Pancreas (tissue), 10 donors: ENCODE results near the gene MAPK1IP1L. TPM values are rescaled to one million over a fixed set of nuclear protein-coding genes. Genes with fewer than 3 reads are reported as not detected.
A peak's percentile ranks its signal among the peaks of the same experiment; 100 is the strongest.

ENCODE experiments used
- ATAC-seq, 4 donors: fragments of 200-7000 bp; cut with Tn5 transposase; one replicate each; pipeline versions ENCODE4 v1.8.0 to v1.9.1; 2020; ENCODE audit warnings: mild to moderate bottlenecking in 4 of 4, moderate library complexity in 4 of 4
- DNase-seq, 6 donors: peaks; one replicate each; pipeline ENCODE4 v3.0.0-alpha.2; 2020
- FAIRE-seq: peaks from 2 replicates; lab custom pipeline; 2012; peaks lifted over from hg19 to GRCh38; lab: Jason Lieb, UNC
- H3K27ac ChIP-seq, 4 donors: fragments of 200-600 bp; sonication (generic); 1 replicate in 3 of 4; 2 replicates in 1 of 4; pipeline versions ENCODE4 v1.5.0 to v1.8.0; 2020
- H3K27me3 ChIP-seq, 4 donors: fragments of 200-600 bp; one replicate each; pipeline ENCODE4 v1.8.0; 2021
- H3K36me3 ChIP-seq, 3 donors: fragments of 200-600 bp; sonication (generic) in 1 of 3; one replicate each; pipeline versions ENCODE4 v1.5.0 to v1.8.0; 2020 to 2021
- H3K4me1 ChIP-seq, 3 donors: fragments of 200-600 bp; one replicate each; pipeline ENCODE4 v1.8.0; 2021
- H3K4me3 ChIP-seq, 4 donors: fragments of 200-600 bp; sonication (generic) in 2 of 4; one replicate each; pipeline versions ENCODE4 v1.5.0 to v1.8.0; 2020 to 2021
- H3K9me3 ChIP-seq, 4 donors: fragments of 200-600 bp; one replicate each; pipeline ENCODE4 v1.8.0; 2021
- CTCF ChIP-seq, 4 donors: fragments of 200-600 bp; sonication (generic) in 3 of 4; IDR thresholded peaks; one replicate each; pipeline versions ENCODE4 v1.5.0 to v1.8.0; 2021; ENCODE audit warnings: antibody characterized with exemption in 4 of 4
- WGBS, 2 donors: extraction: QIAGEN DNeasy Blood & Tissue Kit; methylation state at CpG; one replicate each; pipeline ENCODE4 v1.1.7; 2013; 5-methylcytosine and 5-hydroxymethylcytosine counted together
- intact Hi-C, 3 donors: fragments of 100-400 bp; cut with DNase I; formaldehyde crosslinking; loops; one replicate each; pipeline versions ENCODE4 v1.11.1 to v1.14.2; 2022
- polyA plus RNA-seq, 2 donors: library from polyadenylated mRNA; stranded (reverse); fragments of 200-250 nt; gene quantifications; one replicate each; pipeline ENCODE4 v1.2.3, GENCODE V29; 2013
- total RNA-seq, 6 donors: library from RNA; stranded (reverse); fragmentation: NEBNext Ultra II Directional in 4 of 6; extraction: Animal tissue kit (Norgen Biotek cat#: 25700) in 4 of 6; gene quantifications; one replicate each; pipeline versions ENCODE4 v1.2.1 to v1.2.4, GENCODE V29; 2021 to 2023
- donor health status: healthy with polysubstance abuse.
- donor health status: DM: no; HTN: no; CAD: no; lungs with moderate emphysema.
- donor health status: DM: no; HTN: no; CAD: no.
- donor health status: control.
- donor health status: control.
- donor health status: Bipolar disorder and iron deficiency.
- donor health status: DM: yes; HTN: yes; CAD: no.
- donor health status: DM: no; HTN: no; CAD: no.
- donor health status: DM: no; HTN: no; CAD: no.
- donor health status: DM: yes; HTN: yes; CAD: no.

Gene MAPK1IP1L
- total and polyA plus RNA-seq, 8 donors: 12.9 to 29.7 (median 23.1) TPM

DNA sequence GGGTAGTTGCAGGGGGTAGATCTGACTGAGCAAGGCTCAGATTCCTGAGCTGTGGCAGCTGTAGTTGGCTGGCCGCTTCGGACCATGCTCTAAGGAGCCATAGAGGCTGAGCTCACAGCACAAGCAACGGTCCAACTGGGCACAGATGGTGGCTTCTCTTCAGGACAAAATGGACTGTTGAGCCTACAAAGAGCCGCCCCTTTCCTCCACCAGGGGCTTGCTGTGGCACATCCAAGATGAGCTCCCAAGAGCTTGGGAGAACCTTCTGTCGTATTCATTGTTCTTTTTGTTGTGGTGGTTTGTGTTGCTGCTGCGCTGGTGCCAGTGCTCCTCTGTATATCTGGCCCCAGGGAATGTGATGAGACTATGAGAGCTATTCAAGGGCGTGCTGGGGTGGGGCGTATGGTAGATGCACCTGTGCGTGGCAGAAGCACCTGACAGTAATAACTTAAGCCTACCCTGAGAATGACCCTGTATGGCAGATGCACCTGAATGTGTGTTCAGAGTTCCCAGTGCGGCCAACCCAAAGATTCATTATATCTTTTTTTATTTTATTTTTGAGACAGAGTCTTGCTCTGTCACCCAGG lies 59.8 kb downstream of the MAPK1IP1L start:
- H3K36me3 ChIP-seq: no peaks in the 10 kb centered on the region

DNA sequence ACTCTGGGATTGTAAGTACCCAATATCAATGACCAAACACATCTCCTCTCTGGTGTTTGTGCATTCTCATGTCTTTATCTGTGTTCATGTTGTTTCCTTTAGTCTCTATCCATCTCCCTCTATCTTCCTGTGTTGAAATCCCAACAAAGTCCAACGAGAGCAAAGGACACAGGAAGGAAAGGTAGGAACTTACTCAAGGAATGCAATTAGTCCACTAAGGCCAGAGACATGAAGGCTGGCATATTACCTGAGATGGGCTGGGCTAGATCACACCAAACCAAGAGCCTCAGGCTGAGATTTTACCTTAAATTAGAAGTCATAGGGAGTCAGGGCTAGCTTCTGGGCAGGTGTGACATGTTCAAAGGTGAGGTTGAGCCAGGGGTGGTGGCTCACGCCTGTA lies 63.3 kb downstream of the MAPK1IP1L start:
- WGBS, 2 donors: 73 to 85% methylated on average over 2 of the region's 2 CpGs
- no peak for DNase-seq
- intact Hi-C loops: no loop called here
- no peak for FAIRE-seq
- no peak for ATAC-seq
- Histone ChIP-seq H3K4me3 (no peak overlapping the region), H3K27me3 (no peaks in the 10 kb centered on the region), H3K27ac (no peak overlapping the region), H3K36me3 (no peaks in the 10 kb centered on the region), H3K4me1 (peaks cover 11 to 19% (median 17%) of the 10 kb centered on the region in 3 donors), H3K9me3 (no peaks in the 10 kb centered on the region)
- TF ChIP-seq CTCF (IDR thresholded peaks at IDR 0.05): no peak

More for the DNA sequence above, 59.8 kb downstream of the MAPK1IP1L start:
- no peak for TF ChIP-seq CTCF (IDR thresholded peaks at IDR 0.05)
- Histone ChIP-seq H3K4me3 (no peak overlapping the region), H3K27me3 (no peaks in the 10 kb centered on the region), H3K4me1 (peaks cover 11 to 23% (median 12%) of the 10 kb centered on the region in 3 donors), H3K27ac (no peak overlapping the region), H3K9me3 (no peaks in the 10 kb centered on the region)
- intact Hi-C loops: no loop called here
- ATAC-seq (no peak), FAIRE-seq (no peak), DNase-seq (no peak)
- WGBS, 2 donors: 94% methylated on average over 10 of the region's 10 CpGs

DNA sequence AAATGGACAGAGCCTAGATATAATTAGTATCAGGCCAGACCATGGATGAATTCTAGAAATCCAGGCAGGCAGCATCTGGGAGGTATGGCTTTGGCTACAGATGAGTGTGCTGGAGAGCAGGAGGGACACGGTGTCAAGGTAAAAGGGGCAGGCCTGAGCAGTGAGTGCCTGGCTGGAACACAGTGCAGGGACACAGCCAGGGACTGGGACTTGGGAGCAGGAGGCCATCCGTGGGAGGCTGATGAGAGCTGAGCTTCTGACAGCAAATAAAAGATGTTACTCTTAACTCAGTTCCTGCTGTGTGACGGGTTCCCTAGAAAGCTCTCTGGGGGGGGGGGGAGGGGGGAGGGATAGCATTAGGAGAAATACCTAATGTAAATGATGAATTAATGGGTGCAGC lies 64.0 kb downstream of the MAPK1IP1L start:
- H3K36me3 ChIP-seq: no peaks in the 10 kb centered on the region
- intact Hi-C loops: no loop called here
- no peaks in the 10 kb centered on the region for H3K9me3 ChIP-seq
- H3K27ac ChIP-seq: peak overlapping the region in 2 of 4 donors; percentile 75 to 86
- no peaks in the 10 kb centered on the region for H3K27me3 ChIP-seq
- H3K4me1 ChIP-seq: peaks cover 11 to 19% (median 17%) of the 10 kb centered on the region in 3 donors
- FAIRE-seq (no peak), DNase-seq (no peak), ATAC-seq (peak in 1 of 4 donors; percentile 27)
- H3K4me3 ChIP-seq: no peak overlapping the region
- no peak for TF ChIP-seq CTCF (IDR thresholded peaks at IDR 0.05)
- 43 to 44% methylated on average over 3 of the region's 3 CpGs for whole genome bisulfite sequencing, 2 donors

GRCh38 chr14:55115861-55116245 lies 64.4 kb downstream of the MAPK1IP1L start:
- peak in 1 of 4 donors; percentile 1 for ATAC-seq
- H3K27me3 ChIP-seq: no peaks in the 10 kb centered on the region
- no peaks in the 10 kb centered on the region for H3K36me3 ChIP-seq
- no peaks in the 10 kb centered on the region for H3K9me3 ChIP-seq
- no peak overlapping the region for H3K4me3 ChIP-seq
- no peak for DNase-seq
- H3K4me1 ChIP-seq: peaks cover 11 to 19% (median 17%) of the 10 kb centered on the region in 3 donors
- peak overlapping the region; percentile 65 to 86 (median 80) for H3K27ac ChIP-seq
- FAIRE-seq: no peak
- no peak for TF ChIP-seq CTCF (IDR thresholded peaks at IDR 0.05)
- 50 to 53% methylated on average over 4 of the region's 4 CpGs for WGBS, 2 donors
- intact Hi-C loops: no loop called here
